Stimulated activated CD8-positive, alpha-beta memory T cell treated with anti-CD3 and anti-CD28 coated beads, Interleukin-12 subunit alpha, Interleukin-12 subunit beta, amount 100 ng/mL, for 1 hour (primary cell): ENCODE results near the gene CBX4.

Experiments used
- DNase-seq: peaks from one replicate; pipeline ENCODE4 v3.0.0-alpha.2; 2020; ENCODE audit warnings: low read depth

The CBX4 gene

GRCh38 chr17:79829004-79829403, 10.2 kb downstream of the CBX4 start:
- DNase-seq, result no peak

- DNase-seq, result no peak
Observed at GRCh38 chr17:79826841-79827578, 12.2 kb downstream of the CBX4 start.

- DNase-seq, result no peak
Observed at GRCh38 chr17:79826204-79826680, 13.0 kb downstream of the CBX4 start.

- DNase-seq, result no peak
Observed at GRCh38 chr17:79825580-79825921, 13.7 kb downstream of the CBX4 start.

- DNase-seq, result no peak
Observed at GRCh38 chr17:79824893-79825579, 14.2 kb downstream of the CBX4 start.

- DNase-seq, result no peak
Observed at GRCh38 chr17:79824234-79824633, 15.0 kb downstream of the CBX4 start.

- no peak for DNase-seq
Observed at GRCh38 chr17:79822583-79823124, 16.6 kb downstream of the CBX4 start.

GRCh38 chr17:79821331-79822095, 17.7 kb downstream of the CBX4 start:
- no peak for DNase-seq

- no peak for DNase-seq
Observed at GRCh38 chr17:79820959-79821330, 18.3 kb downstream of the CBX4 start.

- no peak for DNase-seq
Observed at GRCh38 chr17:79819534-79820276, 19.5 kb downstream of the CBX4 start.

GRCh38 chr17:79819085-79819484, 20.2 kb downstream of the CBX4 start:
- no peak for DNase-seq

GRCh38 chr17:79818026-79818758, 21.0 kb downstream of the CBX4 start:
- DNase-seq, result no peak

- DNase-seq, result no peak
Observed at GRCh38 chr17:79815836-79816461, 23.3 kb downstream of the CBX4 start.

GRCh38 chr17:79814974-79815835, 24.0 kb downstream of the CBX4 start:
- DNase-seq, result no peak

GRCh38 chr17:79814127-79814973, 24.9 kb downstream of the CBX4 start:
- no peak for DNase-seq

- DNase-seq, result no peak
Observed at GRCh38 chr17:79813297-79814126, 25.7 kb downstream of the CBX4 start.

- no peak for DNase-seq
Observed at GRCh38 chr17:79812353-79813258, 26.6 kb downstream of the CBX4 start.
